HG02981 (cell line): ENCODE measurements around the gene IZUMO3.
"Not testable (repeated sequence)": the region's sequence is repeated elsewhere in the genome, so short reads cannot be mapped to it uniquely, and the experiment has no call there.

ENCODE experiments used
- ATAC-seq: cut with Tn5 transposase; IDR thresholded peaks from one replicate; pipeline ENCODE4 v1.9.1; 2021; ENCODE audit warnings: mild to moderate bottlenecking, moderate library complexity; ENCODE audit not compliant: unreplicated experiment

IZUMO3 gene

DNA sequence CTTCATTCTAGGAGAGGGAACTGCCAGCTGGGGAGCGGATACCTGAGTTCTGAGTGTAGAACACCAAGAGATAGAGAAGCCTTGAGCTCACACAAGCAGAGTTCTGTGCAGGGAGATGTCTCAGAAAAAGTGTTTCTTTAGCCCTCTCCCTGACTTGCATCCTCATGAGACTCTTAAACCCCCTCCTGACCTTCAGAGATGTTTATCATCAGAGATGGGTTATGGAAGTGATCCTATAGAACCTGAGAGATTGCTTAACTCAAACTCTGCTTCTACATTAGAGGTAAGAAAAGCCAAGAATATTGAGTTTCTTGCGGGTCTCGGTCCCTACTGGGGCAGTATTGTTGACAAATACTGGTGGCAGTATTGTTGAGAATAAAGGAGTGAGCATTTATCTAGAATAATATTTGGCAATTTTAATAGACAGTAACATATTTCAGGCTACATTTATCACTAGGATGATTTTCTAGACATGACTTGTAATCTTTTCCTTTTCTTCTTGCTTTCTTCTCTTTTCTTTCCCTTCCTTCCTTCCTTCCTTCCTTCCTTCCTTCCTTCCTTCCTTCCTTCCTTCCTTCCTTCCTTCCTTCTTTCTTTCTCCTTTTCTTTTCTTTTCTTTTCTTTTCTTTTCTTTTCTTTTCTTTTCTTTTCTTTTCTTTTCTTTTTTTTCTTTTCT, at the start of gene IZUMO3:
Gene IZUMO3 (minus strand): TSS at position 51 of the 676 bp plus-strand sequence. CDS start 248 bp downstream, outside the sequence.
- ATAC-seq: no peak

GRCh38 chr9:24594234-24594850, 48.6 kb upstream of the IZUMO3 start:
- ATAC-seq: no peak

DNA sequence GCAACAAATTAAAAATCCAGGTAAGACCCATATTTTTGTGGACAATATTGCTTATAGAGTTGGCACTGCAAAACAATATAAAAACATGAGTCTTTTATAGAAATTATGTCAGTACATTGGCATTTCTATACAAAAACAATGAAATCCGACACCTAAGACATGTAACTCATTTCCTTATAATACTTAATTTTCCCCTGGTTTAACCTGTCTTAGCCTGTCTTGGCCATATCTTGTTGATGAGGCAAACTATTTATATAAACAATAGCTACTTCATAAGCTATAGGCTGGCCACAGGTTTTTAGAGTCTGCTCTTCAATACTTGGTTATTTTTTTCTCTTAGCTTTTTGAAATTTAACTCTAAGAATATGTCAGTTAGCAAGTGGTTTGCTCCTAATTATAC, 44.7 kb upstream of the IZUMO3 start:
- ATAC-seq: no peak

DNA sequence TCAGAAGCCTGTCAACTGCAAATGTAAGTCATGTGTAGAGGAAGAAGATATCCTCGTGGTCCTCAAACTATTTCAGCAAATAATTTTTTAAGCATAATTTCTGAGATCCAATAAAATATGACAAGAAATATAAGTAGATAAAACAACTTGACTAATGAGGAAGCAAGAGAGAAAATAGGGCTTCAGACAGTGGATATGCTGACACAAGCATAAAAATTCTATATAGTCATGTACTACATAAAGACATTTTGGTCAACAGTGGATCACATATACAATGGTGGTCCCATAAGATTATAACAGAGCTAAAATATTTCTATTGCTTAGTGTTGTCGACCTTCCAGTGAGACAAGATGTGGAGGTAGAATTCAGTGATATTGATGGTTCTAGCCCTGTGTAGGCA, 42.2 kb upstream of the IZUMO3 start:
- ATAC-seq: no peak

- ATAC-seq: no peak
These were observed 36.7 kb upstream of the IZUMO3 start for GRCh38 chr9:24582146-24583126.

GRCh38 chr9:24580005-24580404, 34.3 kb upstream of the IZUMO3 start:
- ATAC-seq: not testable (repeated sequence)

- no peak for ATAC-seq
These were observed 26.7 kb upstream of the IZUMO3 start for GRCh38 chr9:24572406-24572805.

DNA sequence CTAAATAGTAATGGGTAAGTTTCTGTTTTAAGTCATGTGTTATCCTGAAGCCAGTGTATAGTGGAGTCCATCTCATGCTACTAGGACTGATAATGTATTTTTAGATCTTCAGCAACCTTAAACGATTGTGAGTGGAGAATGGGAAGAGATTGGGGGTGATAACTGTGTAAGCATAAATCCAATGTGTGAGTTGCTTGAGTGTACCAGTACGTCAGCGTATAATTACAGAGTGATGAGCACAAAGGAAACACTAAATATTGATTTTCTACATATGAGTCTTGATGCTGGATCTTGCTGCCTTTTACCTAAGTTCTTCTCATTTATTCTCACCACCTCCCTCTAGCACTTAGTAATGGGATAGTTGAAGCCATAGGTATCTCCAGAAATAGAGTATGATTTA, 16.3 kb upstream of the IZUMO3 start:
- no peak for ATAC-seq

DNA sequence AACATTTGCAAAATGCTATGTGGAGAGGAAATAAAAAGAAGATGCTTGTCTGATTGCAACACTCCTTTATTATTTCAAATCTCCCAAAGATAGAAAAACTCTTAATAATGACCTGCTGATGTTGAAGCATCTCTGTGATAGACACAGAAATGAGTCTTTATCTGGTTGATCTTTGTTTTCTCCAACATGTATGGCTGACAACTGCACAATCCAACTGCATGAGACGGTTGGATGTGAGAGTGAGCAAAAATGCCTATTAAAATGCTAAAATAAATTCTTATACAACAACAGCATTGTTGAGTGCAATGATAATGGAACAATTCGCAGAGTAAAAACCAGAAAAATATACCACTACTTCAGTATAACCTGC, 7.5 kb upstream of the IZUMO3 start:
- ATAC-seq: no peak

- ATAC-seq: no peak
These were observed 7.0 kb upstream of the IZUMO3 start for GRCh38 chr9:24552526-24553182.

GRCh38 chr9:24545285-24545684, 412 bp downstream of the IZUMO3 start:
- ATAC-seq: no peak

- no peak for ATAC-seq
These were observed 27.2 kb downstream of the IZUMO3 start for GRCh38 chr9:24518545-24518944.

- no peak for ATAC-seq
These were observed 29.2 kb downstream of the IZUMO3 start for GRCh38 chr9:24516463-24516862.

DNA sequence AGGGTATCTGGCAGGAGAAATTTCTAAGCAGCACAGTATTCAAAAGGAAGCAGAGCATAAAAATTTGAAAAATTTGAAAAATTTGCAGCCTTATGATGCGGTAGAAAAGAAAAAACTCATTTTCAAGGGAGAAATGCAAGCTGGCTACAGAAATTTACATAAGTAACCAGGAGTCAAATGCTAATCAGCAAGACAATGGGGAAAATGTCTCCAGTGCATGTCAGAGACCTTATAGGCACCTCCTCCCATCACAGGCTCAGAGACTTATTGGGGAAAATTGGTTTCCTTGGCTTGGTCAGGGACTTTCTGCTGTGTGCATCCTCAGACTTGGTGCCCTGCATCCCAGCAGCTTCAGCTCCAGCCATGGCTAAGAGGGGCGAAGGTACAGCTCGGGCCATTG, 35.8 kb downstream of the IZUMO3 start:
- no peak for ATAC-seq

DNA sequence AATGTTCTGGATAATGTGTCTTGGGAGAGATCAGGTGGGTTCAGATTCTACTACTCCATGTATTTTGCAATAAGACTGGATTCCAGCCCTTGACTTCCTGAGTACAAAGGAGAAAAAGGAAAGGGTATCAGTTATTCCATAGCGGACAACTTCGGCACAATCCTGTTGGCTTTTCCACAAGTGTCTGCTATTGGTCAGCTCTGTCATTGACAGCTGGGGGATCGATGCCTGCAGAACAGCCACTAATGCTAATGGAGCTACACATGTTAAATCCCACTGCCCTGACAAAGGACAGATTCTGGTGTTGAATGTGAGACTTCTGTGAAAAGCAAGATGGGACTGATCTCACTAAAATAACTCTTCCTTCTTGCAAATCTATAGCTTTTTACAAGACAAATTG, 41.2 kb downstream of the IZUMO3 start:
- ATAC-seq: no peak

DNA sequence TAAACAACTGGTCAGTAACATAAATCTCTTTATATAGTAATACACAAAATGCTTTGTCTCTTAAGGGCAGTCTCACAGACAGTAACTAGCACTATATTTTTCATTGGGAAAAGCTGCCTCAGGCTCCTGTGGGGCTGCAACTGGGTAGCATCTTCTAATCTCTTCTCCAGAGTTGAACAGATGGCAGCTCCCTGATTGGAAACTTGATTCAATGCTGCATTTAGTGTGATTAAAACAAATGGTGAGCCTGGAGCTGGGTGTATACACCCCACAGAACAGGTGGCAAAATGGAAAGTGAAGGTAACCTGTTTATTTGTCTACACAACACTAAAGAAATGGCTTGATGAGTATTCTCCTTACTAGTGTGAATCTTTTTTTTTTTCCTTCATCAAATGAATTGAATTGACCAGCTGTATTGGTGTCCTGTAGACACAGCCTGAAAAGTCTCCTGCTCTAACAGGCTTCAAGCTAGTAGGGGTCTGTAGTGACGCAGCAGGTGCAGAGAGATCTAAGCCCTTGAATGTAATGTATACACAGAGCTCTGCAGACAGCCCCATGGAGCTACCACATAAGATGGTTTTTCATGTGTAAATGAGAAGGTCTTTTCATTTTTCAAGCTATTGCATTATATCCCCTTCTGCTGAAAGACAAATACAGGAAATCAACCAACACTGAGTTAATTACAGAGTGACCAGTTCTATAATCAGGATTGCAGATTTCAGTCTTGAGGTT, 43.3 kb downstream of the IZUMO3 start:
- ATAC-seq: no peak

GRCh38 chr9:24500761-24501160, 44.9 kb downstream of the IZUMO3 start:
- no peak for ATAC-seq

DNA sequence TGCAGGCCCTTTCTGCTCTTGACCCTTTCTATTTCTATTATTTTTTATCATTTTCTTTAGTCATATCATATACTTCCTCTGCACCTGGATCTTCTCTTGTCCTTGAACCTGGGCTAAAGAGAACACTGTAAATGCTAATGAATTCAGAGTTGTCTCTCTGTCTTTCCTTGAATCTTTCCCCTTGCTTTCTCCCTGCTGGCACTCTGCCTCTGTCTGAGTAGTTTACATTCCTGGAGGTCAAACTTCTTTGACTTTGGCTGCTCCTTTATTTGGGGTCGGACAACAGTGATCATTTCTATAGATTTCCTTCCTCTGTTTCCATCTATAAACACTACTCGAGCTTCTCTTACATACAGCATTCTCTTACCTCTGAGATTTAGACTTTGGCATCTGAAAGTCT, 47.1 kb downstream of the IZUMO3 start:
- no peak for ATAC-seq

- ATAC-seq: no peak
These were observed 48.0 kb downstream of the IZUMO3 start for GRCh38 chr9:24497671-24498070.
